GM12865 (cell line): ENCODE results near the gene RPS14.

ENCODE experiments used
- DNase-seq: peaks from one replicate; pipeline ENCODE4 v3.0.0; 2010; ENCODE audit warnings: low read depth
- H3K4me3 ChIP-seq: 2 replicates; pipeline ENCODE4 v1.5.1; 2011; ENCODE audit warnings: mild to moderate bottlenecking, low read depth, low read length, control low read depth
- TF ChIP-seq, protein P1 (sequence below): IDR thresholded peaks from 2 replicates; pipeline ENCODE4 v1.5.1; 2011; ENCODE audit warnings: low read length, control low read depth, low read depth, inconsistent platforms; ENCODE audit not compliant: insufficient read depth; ENCODE audit errors: missing control alignments

Gene RPS14

DNA sequence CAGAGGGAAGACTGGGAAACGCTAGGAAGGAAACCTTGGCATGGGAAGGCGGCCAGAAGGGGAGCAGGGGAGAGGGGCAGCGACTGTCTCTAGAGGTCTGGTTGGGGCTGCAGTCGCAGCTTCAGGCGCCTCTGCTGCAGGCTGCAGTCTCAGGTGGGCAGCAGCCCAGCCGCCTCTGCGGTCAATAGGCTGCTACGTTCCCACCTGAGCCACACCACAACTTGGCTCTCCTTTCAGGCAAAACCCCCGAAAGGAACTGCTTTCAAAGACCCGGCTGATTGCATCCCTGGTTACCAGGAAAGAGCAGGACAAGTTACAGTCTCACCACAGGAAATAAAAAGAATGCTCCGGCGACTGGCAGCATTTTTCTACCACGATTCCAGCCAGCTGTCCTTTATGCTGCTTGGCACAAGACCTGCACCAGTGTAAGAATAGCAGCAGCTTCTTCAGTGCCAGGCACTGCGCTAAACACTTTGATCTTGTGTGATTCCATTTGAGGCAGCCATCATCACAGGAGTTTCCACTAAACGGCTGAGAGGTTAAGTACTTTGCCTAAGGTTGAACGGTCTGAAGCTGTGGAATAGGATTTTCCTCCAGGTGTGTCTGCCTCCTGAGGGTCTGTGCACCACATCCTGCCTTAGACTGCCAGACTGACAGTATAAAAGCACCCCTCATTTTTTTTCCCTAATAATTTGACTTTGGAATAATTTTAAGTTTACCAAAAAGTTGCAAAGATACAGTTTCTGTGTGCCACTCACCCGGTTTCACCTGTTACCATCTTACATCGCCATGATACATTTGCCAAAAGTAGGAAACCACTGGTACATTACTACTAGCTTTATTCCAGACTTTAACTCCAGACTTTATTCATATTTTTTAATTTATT lies 7.5 kb downstream of the RPS14 start:
- DNase-seq: no peak
- TF ChIP-seq, protein P1, sequence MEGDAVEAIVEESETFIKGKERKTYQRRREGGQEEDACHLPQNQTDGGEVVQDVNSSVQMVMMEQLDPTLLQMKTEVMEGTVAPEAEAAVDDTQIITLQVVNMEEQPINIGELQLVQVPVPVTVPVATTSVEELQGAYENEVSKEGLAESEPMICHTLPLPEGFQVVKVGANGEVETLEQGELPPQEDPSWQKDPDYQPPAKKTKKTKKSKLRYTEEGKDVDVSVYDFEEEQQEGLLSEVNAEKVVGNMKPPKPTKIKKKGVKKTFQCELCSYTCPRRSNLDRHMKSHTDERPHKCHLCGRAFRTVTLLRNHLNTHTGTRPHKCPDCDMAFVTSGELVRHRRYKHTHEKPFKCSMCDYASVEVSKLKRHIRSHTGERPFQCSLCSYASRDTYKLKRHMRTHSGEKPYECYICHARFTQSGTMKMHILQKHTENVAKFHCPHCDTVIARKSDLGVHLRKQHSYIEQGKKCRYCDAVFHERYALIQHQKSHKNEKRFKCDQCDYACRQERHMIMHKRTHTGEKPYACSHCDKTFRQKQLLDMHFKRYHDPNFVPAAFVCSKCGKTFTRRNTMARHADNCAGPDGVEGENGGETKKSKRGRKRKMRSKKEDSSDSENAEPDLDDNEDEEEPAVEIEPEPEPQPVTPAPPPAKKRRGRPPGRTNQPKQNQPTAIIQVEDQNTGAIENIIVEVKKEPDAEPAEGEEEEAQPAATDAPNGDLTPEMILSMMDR: no peak
- H3K4me3 ChIP-seq: no peak overlapping the region

DNA sequence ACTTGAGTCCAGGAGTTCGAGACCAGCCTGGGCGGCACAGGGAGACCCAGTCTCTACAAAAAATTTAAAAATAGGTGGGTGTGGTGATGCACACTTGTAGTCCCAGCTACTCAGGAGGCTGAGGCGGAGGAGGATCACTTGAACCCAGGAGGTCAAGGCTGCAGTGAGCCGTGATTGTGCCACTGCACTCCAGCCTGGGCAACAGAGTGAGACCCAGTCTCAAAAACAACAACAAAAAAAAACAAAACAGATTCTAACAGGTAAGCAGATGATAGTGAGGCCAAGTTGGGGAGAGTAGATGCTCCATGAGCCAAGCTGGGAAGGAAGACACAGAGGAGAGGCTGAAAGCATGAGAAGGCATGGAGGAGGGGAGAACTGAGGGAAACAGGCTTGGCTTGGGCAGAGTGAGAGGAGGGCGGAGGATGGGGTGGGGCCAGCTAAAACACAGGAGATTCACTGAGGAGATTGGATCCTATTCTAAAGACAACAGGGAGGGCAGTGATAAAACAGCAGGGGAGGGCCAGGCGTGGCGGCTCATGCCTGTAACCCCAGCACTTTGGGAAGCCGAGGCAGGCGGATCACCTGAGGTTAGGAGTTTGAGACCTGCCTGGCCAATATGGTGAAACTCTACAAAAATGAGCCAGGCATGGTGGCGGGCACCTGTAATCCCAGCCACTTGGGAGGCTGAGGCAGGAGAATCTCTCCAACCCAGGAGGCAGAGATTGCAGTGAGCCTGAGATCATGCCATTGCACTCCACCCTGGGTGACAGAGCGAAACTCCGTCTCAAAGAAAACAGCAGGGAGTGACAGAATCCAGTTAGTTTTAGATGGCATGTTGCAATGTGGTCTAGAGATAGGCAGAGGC lies 8.4 kb downstream of the RPS14 start:
- DNase-seq: no peak
- no peak overlapping the region for H3K4me3 ChIP-seq
- TF ChIP-seq, protein P1: no peak

DNA sequence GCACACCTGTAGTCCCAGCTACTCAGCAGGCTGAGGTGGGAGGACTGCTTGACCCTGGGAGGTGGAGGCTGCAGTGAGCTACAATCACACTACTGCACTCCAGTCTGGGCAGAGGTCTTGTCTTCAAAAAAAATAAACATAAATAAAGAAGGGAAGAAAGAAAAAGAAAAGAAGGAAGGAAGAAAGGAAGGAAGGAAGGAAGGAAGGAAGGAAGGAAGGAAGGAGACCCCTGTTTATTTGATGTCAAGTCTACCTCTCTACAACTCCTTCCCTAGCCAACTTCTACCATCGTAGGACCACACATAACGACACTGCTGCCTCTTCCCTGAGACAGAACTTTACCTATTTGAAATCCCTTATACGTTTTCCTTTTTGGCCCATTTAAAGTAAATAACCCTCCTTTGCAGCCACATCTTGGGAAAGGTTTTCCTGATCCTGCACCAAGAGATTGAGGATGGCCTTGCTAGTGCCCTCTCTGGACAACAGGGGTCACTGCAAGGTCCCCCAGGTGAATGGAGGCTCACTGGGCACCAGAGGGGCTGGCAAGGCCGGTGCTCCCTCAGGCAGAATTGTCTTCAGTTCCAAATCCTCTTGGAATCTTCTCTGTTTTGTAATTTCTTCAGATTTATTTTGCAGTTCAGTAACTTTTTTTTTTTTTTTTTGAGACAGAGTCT lies 10.5 kb downstream of the RPS14 start:
- no peak overlapping the region for H3K4me3 ChIP-seq
- TF ChIP-seq, protein P1: peak; percentile 66
- DNase-seq: no peak

DNA sequence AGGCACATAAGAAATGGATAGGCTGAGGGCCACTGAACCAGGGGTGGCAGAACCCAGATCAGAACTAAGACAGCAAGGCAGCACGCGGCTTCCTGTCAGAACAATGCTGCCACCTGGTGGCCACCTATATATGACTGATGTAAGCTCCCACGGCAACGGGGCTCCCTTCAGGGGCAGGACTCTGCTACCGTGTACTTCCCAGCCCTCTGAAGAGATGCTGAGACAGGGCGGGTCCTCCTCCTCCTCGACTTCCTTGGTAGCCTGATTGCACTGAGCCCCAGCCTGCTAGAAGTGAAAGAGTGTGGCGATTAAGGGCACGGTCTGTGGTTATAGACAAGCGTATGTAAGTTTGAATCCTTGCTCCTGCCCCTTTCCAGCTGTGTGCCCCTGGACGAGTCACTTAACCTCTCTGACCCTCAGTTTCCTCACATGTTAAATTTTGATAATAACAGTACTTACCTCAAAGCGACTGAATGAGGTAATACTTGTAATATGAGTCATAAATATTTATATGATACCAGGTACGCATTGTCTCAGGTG lies 13.3 kb downstream of the RPS14 start:
- H3K4me3 ChIP-seq: no peak overlapping the region
- TF ChIP-seq, protein P1: peak; percentile 80
- peak; percentile 95 for DNase-seq

DNA sequence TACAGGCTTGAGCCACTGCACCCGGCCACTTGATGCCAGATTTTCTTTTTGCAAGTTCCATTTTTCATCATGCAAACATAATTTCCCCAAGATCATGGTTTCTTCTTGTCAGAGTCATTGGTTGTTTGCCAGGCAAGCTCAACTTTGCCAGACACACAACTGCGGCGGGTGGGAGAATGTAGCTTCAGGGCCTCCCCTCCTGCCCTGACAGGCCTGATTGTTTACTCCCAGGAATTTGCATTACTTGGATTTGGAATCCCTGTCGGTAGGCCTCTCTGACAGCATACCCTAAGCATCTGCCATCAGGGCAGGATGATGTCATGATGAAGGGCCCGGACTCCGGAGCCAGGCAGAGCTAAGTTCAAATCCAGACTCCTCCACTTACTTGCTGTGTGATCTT lies 15.1 kb downstream of the RPS14 start:
- no peak overlapping the region for H3K4me3 ChIP-seq
- DNase-seq: no peak

DNA sequence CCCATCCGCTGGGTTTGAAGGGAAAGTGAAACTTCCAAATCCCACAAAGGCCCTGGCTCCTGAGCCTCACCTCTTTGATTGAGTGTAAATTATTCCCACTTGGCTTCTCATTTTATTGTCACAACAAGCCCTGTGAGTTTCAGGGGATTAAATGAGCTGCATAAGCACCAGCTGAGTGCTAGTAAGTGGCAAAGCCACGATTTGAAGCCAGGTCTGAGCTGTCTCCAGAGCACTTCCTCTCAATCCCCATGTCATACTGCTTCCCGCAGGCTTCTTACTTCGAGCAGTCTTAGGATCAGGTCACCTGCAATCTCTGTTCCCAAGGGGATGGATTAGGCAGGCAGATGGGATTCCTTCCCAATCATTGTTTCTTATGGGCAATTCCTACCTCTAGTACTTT lies 18.0 kb downstream of the RPS14 start:
- TF ChIP-seq, protein P1: no peak
- H3K4me3 ChIP-seq: no peak overlapping the region
- DNase-seq: no peak

More for the DNA sequence above, 15.1 kb downstream of the RPS14 start:
- TF ChIP-seq, protein P1: no peak
